H1 (cell line): ENCODE data around the gene BIRC7. TPM values are rescaled to one million over a fixed set of nuclear protein-coding genes. Genes with fewer than 3 reads are reported as not detected.

Experiments used
- CTCF ChIA-PET: fragments of 300-600 bp; sonication (Branson Sonifier 250); formaldehyde crosslinking; loops from one replicate; lab custom pipeline; 2021; ENCODE audit not compliant: partially characterized antibody; lab: Charles Lee
- POLR2A ChIA-PET: fragments of 300-600 bp; sonication (Branson Sonifier 250); formaldehyde crosslinking; loops from one replicate; lab custom pipeline; 2021; ENCODE audit warnings: inconsistent platforms; ENCODE audit not compliant: partially characterized antibody; lab: Charles Lee
- DNase-seq, 2 experiments: peaks; one replicate each; pipeline versions ENCODE4 v3.0.0 to v3.0.0-alpha.2; 2010 to 2022; ENCODE audit warnings: low spot score in 2 of 2, low read depth in 1 of 2, mixed read lengths in 1 of 2
- FAIRE-seq: peaks from 2 replicates; lab custom pipeline; 2011; peaks lifted over from hg19 to GRCh38; lab: Jason Lieb, UNC
- H2AFZ ChIP-seq: 2 replicates; pipeline ENCODE4 v1.8.1; 2012; ENCODE audit warnings: low read length, inconsistent platforms
- H2AK5ac ChIP-seq: 2 replicates; pipeline ENCODE4 v1.6.1; 2013; ENCODE audit warnings: low read depth, low read length
- H2BK120ac ChIP-seq: replicated peaks from 2 replicates; pipeline ENCODE3; 2013; ENCODE audit warnings: low read depth, low read length, inconsistent platforms
- H2BK12ac ChIP-seq: 2 replicates; pipeline ENCODE4 v1.6.1; 2013; ENCODE audit warnings: low read depth, low read length
- H2BK15ac ChIP-seq: 2 replicates; pipeline ENCODE4 v1.6.1; 2013; ENCODE audit warnings: low read length
- H2BK20ac ChIP-seq: 2 replicates; pipeline ENCODE4 v1.6.1; 2013; ENCODE audit warnings: low read length
- H2BK5ac ChIP-seq: 2 replicates; pipeline ENCODE4 v1.6.1; 2013; ENCODE audit warnings: low read depth, low read length
- H3K14ac ChIP-seq: 2 replicates; pipeline ENCODE4 v1.6.1; 2013; ENCODE audit warnings: inconsistent platforms; ENCODE audit not compliant: insufficient read length
- H3K18ac ChIP-seq: 2 replicates; pipeline ENCODE4 v1.6.1; 2013; ENCODE audit warnings: low read length; ENCODE audit errors: extremely low read depth
- H3K23ac ChIP-seq: 2 replicates; pipeline ENCODE4 v1.6.1; 2013; ENCODE audit warnings: inconsistent platforms; ENCODE audit not compliant: insufficient read length
- H3K23me2 ChIP-seq: 2 replicates; pipeline ENCODE4 v1.6.1; 2013; ENCODE audit warnings: low read depth, low read length
- H3K27ac ChIP-seq: 2 replicates; pipeline ENCODE4 v1.6.1; 2011; ENCODE audit warnings: low read depth, low read length, inconsistent platforms
- H3K27me3 ChIP-seq, 4 experiments: replicated peaks in 1 of 4; 1 replicate in 1 of 4; 2 replicates in 3 of 4; pipeline versions ENCODE4 v1.6.1 to v1.8.1; 2011 to 2013; ENCODE audit warnings: low read length in 3 of 4, mild to moderate bottlenecking in 3 of 4, inconsistent platforms in 2 of 4, mixed read lengths in 2 of 4, moderate library complexity in 1 of 4; ENCODE audit not compliant: control insufficient read depth in 3 of 4, insufficient read depth in 3 of 4; ENCODE audit errors: extremely low read depth in 1 of 4
- H3K36me3 ChIP-seq, 4 experiments: 2 replicates each; pipeline versions ENCODE4 v1.6.1 to v1.8.1; 2011 to 2013; ENCODE audit warnings: mild to moderate bottlenecking in 4 of 4, low read length in 3 of 4, moderate library complexity in 2 of 4, control low read depth in 1 of 4, inconsistent platforms in 1 of 4; ENCODE audit not compliant: insufficient read depth in 4 of 4, control insufficient read depth in 2 of 4
- H3K4ac ChIP-seq: replicated peaks from 2 replicates; pipeline ENCODE3; 2013; ENCODE audit warnings: low read length, low read depth, mixed read lengths, inconsistent platforms; ENCODE audit not compliant: insufficient read length
- H3K4me1 ChIP-seq, 4 experiments: replicated peaks in 1 of 4; 1 replicate in 1 of 4; 2 replicates in 3 of 4; pipeline versions ENCODE4 v1.6.1 to v1.8.1; 2011 to 2013; ENCODE audit warnings: low read length in 3 of 4, inconsistent platforms in 2 of 4, mixed read lengths in 1 of 4; ENCODE audit not compliant: insufficient read depth in 4 of 4, control insufficient read depth in 3 of 4
- H3K4me2 ChIP-seq, 2 experiments: 2 replicates each; pipeline versions ENCODE4 v1.6.1 to v1.8.1; 2011 to 2013; ENCODE audit warnings: low read depth in 2 of 2, low read length in 2 of 2, control low read depth in 1 of 2, inconsistent platforms in 1 of 2, mild to moderate bottlenecking in 1 of 2; ENCODE audit not compliant: insufficient read depth in 1 of 2
- H3K4me3 ChIP-seq, 4 experiments: fragments of 200-600, 300-600 bp in 1 of 4; sonication (generic), shearing (Covaris generic), sonication (Bioruptor Twin) in 1 of 4; 2 replicates each; pipeline versions ENCODE4 v1.5.1 to v1.8.1; 2011 to 2016; ENCODE audit warnings: low read length in 4 of 4, low read depth in 3 of 4, control low read depth in 2 of 4, inconsistent platforms in 2 of 4, mild to moderate bottlenecking in 2 of 4, mixed read lengths in 1 of 4, moderate library complexity in 1 of 4; ENCODE audit not compliant: insufficient read depth in 2 of 4; ENCODE audit errors: extremely low read depth in 1 of 4
- H3K56ac ChIP-seq: replicated peaks from 2 replicates; pipeline ENCODE3; 2013; ENCODE audit warnings: low read depth, mild to moderate bottlenecking, mixed read lengths, low read length, inconsistent platforms; ENCODE audit not compliant: insufficient read length
- H3K79me1 ChIP-seq: 2 replicates; pipeline ENCODE4 v1.6.1; 2013; ENCODE audit warnings: low read depth, low read length, control low read depth
- H3K79me2 ChIP-seq, 2 experiments: 2 replicates each; pipeline versions ENCODE4 v1.6.1 to v1.8.1; 2012 to 2013; ENCODE audit warnings: low read length in 2 of 2, mild to moderate bottlenecking in 2 of 2, inconsistent platforms in 1 of 2; ENCODE audit not compliant: insufficient read depth in 2 of 2, control insufficient read depth in 1 of 2
- H3K9ac ChIP-seq, 4 experiments: replicated peaks in 1 of 4; 1 replicate in 1 of 4; 2 replicates in 3 of 4; pipeline versions ENCODE4 v1.6.1 to v1.8.1; 2011 to 2013; ENCODE audit warnings: low read depth in 3 of 4, low read length in 3 of 4, control low read depth in 2 of 4, mild to moderate bottlenecking in 2 of 4, moderate library complexity in 2 of 4, inconsistent platforms in 1 of 4; ENCODE audit errors: extremely low read depth in 1 of 4
- H3K9me3 ChIP-seq, 2 experiments: 2 replicates each; pipeline versions ENCODE4 v1.6.1 to v1.8.1; 2012 to 2013; ENCODE audit warnings: mild to moderate bottlenecking in 2 of 2, moderate library complexity in 2 of 2, control low read depth in 1 of 2, inconsistent platforms in 1 of 2, low read depth in 1 of 2, low read length in 1 of 2, mixed read lengths in 1 of 2; ENCODE audit not compliant: insufficient read depth in 2 of 2
- H4K20me1 ChIP-seq, 2 experiments: replicated peaks in 1 of 2; 2 replicates each; pipeline versions ENCODE3 to v1.8.1; 2011 to 2013; ENCODE audit warnings: inconsistent platforms in 2 of 2, low read length in 2 of 2, mild to moderate bottlenecking in 1 of 2; ENCODE audit not compliant: insufficient read depth in 2 of 2, control insufficient read depth in 1 of 2
- H4K5ac ChIP-seq: 2 replicates; pipeline ENCODE4 v1.6.1; 2013; ENCODE audit warnings: low read length, low read depth, mixed read lengths, inconsistent platforms; ENCODE audit not compliant: insufficient read length
- H4K8ac ChIP-seq: 2 replicates; pipeline ENCODE4 v1.8.0; 2013; ENCODE audit warnings: mild to moderate bottlenecking, moderate library complexity, low read length, inconsistent platforms; ENCODE audit not compliant: insufficient read depth; ENCODE audit errors: extremely low read depth
- H4K91ac ChIP-seq: replicated peaks from 2 replicates; pipeline ENCODE3; 2013; ENCODE audit warnings: low read length, mixed read lengths, inconsistent platforms; ENCODE audit not compliant: insufficient read length
- CTBP2 ChIP-seq: IDR thresholded peaks from 2 replicates; pipeline ENCODE4 v1.7.0; 2011; ENCODE audit warnings: borderline replicate concordance, mild to moderate bottlenecking, moderate library complexity, mixed read lengths, low read length; ENCODE audit not compliant: insufficient read depth, insufficient read length
- JUN ChIP-seq: IDR thresholded peaks from 2 replicates; pipeline ENCODE4 v1.6.1; 2011; ENCODE audit warnings: low read depth, mild to moderate bottlenecking, improper control_type of control experiment, low read length
- PHF8 ChIP-seq: fragments of 200-600 bp; sonication (generic); conservative IDR thresholded peaks from 2 replicates; pipeline ENCODE4 v1.7.1; 2012; ENCODE audit warnings: low read depth, mild to moderate bottlenecking, inconsistent platforms, low read length, moderate library complexity
- RFX5 ChIP-seq: IDR thresholded peaks from 2 replicates; pipeline ENCODE4 v1.6.1; 2011; ENCODE audit warnings: low read depth, low read length, improper control_type of control experiment, borderline replicate concordance
- WGBS, 2 experiments: shearing (Covaris generic) in 1 of 2; methylation state at CpG; one replicate each; pipeline versions ENCODE4 v1.1.6 to v1.1.7; 2013 to 2015; ENCODE audit warnings: low lambda C conversion rate in 2 of 2, mixed read lengths in 2 of 2, inconsistent platforms in 1 of 2, low coverage in 1 of 2, missing lambda C conversion rate in 1 of 2; ENCODE audit not compliant: insufficient replicate concordance in 2 of 2, insufficient coverage in 1 of 2, insufficient read length in 1 of 2; ENCODE audit errors: extremely low coverage in 1 of 2, missing lambda C conversion rate in 1 of 2; 5-methylcytosine and 5-hydroxymethylcytosine counted together
- polyA plus RNA-seq, 7 experiments: library from polyadenylated mRNA; depleted of rRNA in 3 of 7; stranded (reverse) in 5 of 7; unstranded in 2 of 7; fragments of >200 nt in 5 of 7; fragments of 200-250 nt in 2 of 7; gene quantifications; 1 replicate in 5 of 7; 2 replicates in 1 of 7; 4 replicates in 1 of 7; pipeline versions ENCODE4 v1.2.1 to v1.2.3, GENCODE V29; 2011 to 2013; ENCODE audit warnings: missing spikeins in 2 of 7, mixed read lengths in 2 of 7
- total RNA-seq: library from RNA; stranded (reverse); fragmentation: NEBNext Ultra II Directional; extraction: Animal tissue kit (Norgen Biotek cat#: 25700); gene quantifications from 2 replicates; pipeline ENCODE4 v1.2.1, GENCODE V29; 2021

BIRC7 gene
- total and polyA plus RNA-seq, 2 of the 8 experiments (the other 6 are each of a cell fraction or from before 2014, with no cell fraction given), result 0.11 to 0.41 TPM

DNA sequence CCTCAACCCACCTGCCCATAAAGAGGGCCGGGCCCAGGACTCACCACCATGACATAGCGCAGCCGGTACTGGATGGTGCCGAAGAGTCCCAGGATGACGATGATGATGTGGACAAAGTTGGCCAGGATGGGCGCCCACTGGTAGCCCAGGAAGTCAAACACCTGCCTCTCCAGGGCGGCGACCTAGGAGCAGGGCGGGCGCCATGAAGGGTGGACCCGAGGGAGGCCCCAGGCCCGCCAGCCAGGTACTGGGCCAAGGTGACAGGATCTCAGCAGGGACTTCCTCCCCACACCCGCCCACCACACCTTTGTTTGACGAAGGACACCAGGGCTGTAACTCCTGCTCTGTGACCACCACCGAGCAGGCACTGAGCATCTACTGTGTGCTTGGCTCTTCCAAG, 14.2 kb downstream of the BIRC7 start:
- WGBS, 2 experiments, result 89% methylated on average over 8 of the region's 15 CpGs; no CpG with 5 or more reads in 1 of the 2 experiments

More for the DNA sequence above, 14.2 kb downstream of the BIRC7 start:
- H4K8ac ChIP-seq, result no peak overlapping the region
- peaks cover 0 to 26% (median 21%) of the 10 kb centered on the region in 4 experiments; a peak in 6 of 7 replicates for H3K4me1 ChIP-seq
- no peak overlapping the region for H2AFZ ChIP-seq
- FAIRE-seq (no peak), DNase-seq (no peak)
- H3K56ac ChIP-seq, result no peak overlapping the region
- H3K9ac ChIP-seq, result no peak overlapping the region
- no peak overlapping the region for H3K18ac ChIP-seq
- no peak for TF ChIP-seq RFX5
- no peak for TF ChIP-seq JUN
- TF ChIP-seq CTBP2, result no peak
- TF ChIP-seq PHF8, result no peak
- no peaks in the 10 kb centered on the region; the same call in 1 of the 2 replicates for H3K79me1 ChIP-seq
- no peak overlapping the region for H3K14ac ChIP-seq
- no peak overlapping the region for H2BK15ac ChIP-seq
- H3K4ac ChIP-seq, result no peak overlapping the region
- H3K79me2 ChIP-seq, result no peaks in the 10 kb centered on the region
- no peak overlapping the region for H3K4me2 ChIP-seq
- H3K4me3 ChIP-seq, result no peak overlapping the region
- peaks cover 4 to 29% (median 25%) of the 10 kb centered on the region in 4 experiments for H3K27me3 ChIP-seq
- no peak overlapping the region for H2AK5ac ChIP-seq
- no peak overlapping the region for H2BK5ac ChIP-seq
- H2BK20ac ChIP-seq, result no peak overlapping the region
- CTCF ChIA-PET, result interaction anchor here (1.0 to 7.0 kb wide), 4 partner anchors 14 to 69 kb away, joined by 3 to 103 read pairs (median 35); partner anchors contain the start of gene BIRC7
- POLR2A ChIA-PET, result interaction anchor here (1.5 kb wide), 1 partner anchor 15 kb away, joined by 5 read pairs; no protein-coding TSS in a partner anchor
- peaks cover 12% of the 10 kb centered on the region; the same call in 1 of the 2 replicates for H3K23me2 ChIP-seq
- no peak overlapping the region for H4K5ac ChIP-seq
- H3K27ac ChIP-seq, result no peak overlapping the region
- no peak overlapping the region for H2BK120ac ChIP-seq
- no peak overlapping the region for H2BK12ac ChIP-seq
- no peaks in the 10 kb centered on the region for H4K20me1 ChIP-seq
- no peak overlapping the region for H4K91ac ChIP-seq
- H3K36me3 ChIP-seq, result no peaks in the 10 kb centered on the region; a peak in 1 of 8 replicates
- H3K9me3 ChIP-seq, result no peaks in the 10 kb centered on the region
- H3K23ac ChIP-seq, result no peak overlapping the region
